GM12872 (cell line): Measurements from ENCODE around the gene CPNE2.

ENCODE experiments used
- CTCF ChIP-seq: IDR thresholded peaks from 3 replicates; pipeline ENCODE4 v1.5.1; 2011; ENCODE audit warnings: low read depth, mild to moderate bottlenecking, low read length, moderate library complexity; ENCODE audit not compliant: insufficient read depth

The CPNE2 gene

GRCh38 chr16:57053206-57053605, 39.2 kb upstream of the CPNE2 start:
- TF ChIP-seq CTCF, result no peak

- TF ChIP-seq CTCF, result no peak
These were observed 38.0 kb upstream of the CPNE2 start for GRCh38 chr16:57054338-57054737.

GRCh38 chr16:57054771-57055170, 37.6 kb upstream of the CPNE2 start:
- TF ChIP-seq CTCF, result no peak

GRCh38 chr16:57055671-57056070, 36.7 kb upstream of the CPNE2 start:
- TF ChIP-seq CTCF, result no peak

GRCh38 chr16:57058291-57058861, 34.0 kb upstream of the CPNE2 start:
- no peak for TF ChIP-seq CTCF

GRCh38 chr16:57060323-57061083, 31.9 kb upstream of the CPNE2 start:
- no peak for TF ChIP-seq CTCF

GRCh38 chr16:57061084-57061905, 31.1 kb upstream of the CPNE2 start:
- TF ChIP-seq CTCF, result no peak
